ENCODE data around the gene ASPHD2.
A peak's percentile ranks its signal among the peaks of the same experiment; 100 is the strongest.

- TF ChIP-seq SOX13 (IDR thresholded peaks at IDR 0.05) (no peak), SOX13 (CRISPR knock-in tag; conservative IDR thresholded peaks at IDR 0.05 in 1 of 2, IDR thresholded peaks at IDR 0.05 in 1 of 2) (no peak), POLR2A (IDR thresholded peaks at IDR 0.05; ENCODE audit: insufficient read depth in 1 of 2, low read depth in 2 of 2, low read length in 2 of 2) (0 out of 4 replicates have a peak, but pooled peaks of 1 of the 2 experiments have one; percentile 35), CBX1 (IDR thresholded peaks at IDR 0.05; ENCODE audit: low read depth) (no peak), TCF12 (IDR thresholded peaks at IDR 0.05) (no peak), TCF12 (CRISPR knock-in tag; IDR thresholded peaks at IDR 0.05) (no peak), FOXM1 (CRISPR knock-in tag; IDR thresholded peaks at IDR 0.05) (no peak), CREB1 (IDR thresholded peaks at IDR 0.05) (no peak), CREB1 (CRISPR knock-in tag; IDR thresholded peaks at IDR 0.05) (no peak), RNF2 (conservative IDR thresholded peaks at IDR 0.05; ENCODE audit: low read depth) (no peak), GABPB1 (CRISPR knock-in tag; IDR thresholded peaks at IDR 0.05) (no peak), KLF6 (CRISPR knock-in tag; IDR thresholded peaks at IDR 0.05) (no peak), EZH2 (conservative IDR thresholded peaks at IDR 0.05; ENCODE audit: low read depth, low read length) (no peak), CSRNP1 (CRISPR knock-in tag; IDR thresholded peaks at IDR 0.05) (no peak)
- TF ChIP-seq, protein P1, sequence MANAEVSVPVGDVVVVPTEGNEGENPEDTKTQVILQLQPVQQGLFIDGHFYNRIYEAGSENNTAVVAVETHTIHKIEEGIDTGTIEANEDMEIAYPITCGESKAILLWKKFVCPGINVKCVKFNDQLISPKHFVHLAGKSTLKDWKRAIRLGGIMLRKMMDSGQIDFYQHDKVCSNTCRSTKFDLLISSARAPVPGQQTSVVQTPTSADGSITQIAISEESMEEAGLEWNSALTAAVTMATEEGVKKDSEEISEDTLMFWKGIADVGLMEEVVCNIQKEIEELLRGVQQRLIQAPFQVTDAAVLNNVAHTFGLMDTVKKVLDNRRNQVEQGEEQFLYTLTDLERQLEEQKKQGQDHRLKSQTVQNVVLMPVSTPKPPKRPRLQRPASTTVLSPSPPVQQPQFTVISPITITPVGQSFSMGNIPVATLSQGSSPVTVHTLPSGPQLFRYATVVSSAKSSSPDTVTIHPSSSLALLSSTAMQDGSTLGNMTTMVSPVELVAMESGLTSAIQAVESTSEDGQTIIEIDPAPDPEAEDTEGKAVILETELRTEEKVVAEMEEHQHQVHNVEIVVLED (CRISPR knock-in tag; IDR thresholded peaks at IDR 0.05; ENCODE audit: borderline replicate concordance) = no peak
Measured at GRCh38 chr22:26492220-26492619, 63.2 kb downstream of the ASPHD2 start.

Data from HepG2 (cell line).